ENCODE measurements around the gene INTS3.

The INTS3 gene

GRCh38 chr1:153799016-153799415, 71.2 kb downstream of the INTS3 start:
- DNase-seq, result no peak

- no peak for DNase-seq
Measured at GRCh38 chr1:153799566-153800465, 72.0 kb downstream of the INTS3 start.

- no peak for DNase-seq
Measured at GRCh38 chr1:153800516-153800915, 72.7 kb downstream of the INTS3 start.

DNA sequence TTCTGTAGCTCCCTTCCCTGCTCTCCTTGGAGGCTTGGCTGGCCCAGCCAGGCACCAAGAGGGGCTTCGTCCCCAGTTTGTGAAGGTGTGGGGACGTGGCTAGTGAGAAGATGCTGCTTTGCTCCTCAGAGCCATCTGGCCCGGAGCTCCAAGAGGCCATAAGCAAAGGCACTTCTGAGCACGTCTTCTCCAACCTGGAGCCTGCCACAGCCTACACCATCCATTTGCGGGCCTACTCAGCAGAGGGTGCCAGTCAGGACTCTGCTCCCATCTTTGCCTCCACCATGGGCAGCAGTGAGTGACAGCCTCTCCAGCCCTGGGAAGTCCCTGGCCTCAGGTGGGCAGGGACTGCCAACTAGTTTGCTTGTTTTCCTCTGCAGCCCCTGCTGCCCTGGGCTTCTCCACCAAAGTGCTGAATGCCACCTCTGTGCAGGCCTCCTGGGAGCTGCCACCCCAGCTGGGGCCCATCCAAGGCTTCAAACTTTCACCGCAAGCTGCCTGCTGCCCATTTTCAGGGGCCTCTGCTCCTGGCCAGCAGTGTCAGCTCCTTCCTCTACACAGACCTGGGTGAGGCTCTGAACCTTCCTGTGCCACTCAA, 73.3 kb downstream of the INTS3 start:
- DNase-seq, result no peak

GRCh38 chr1:153801786-153802697, 74.2 kb downstream of the INTS3 start:
- DNase-seq, result no peak

GRCh38 chr1:153803470-153804056, 75.7 kb downstream of the INTS3 start:
- no peak for DNase-seq

DNA sequence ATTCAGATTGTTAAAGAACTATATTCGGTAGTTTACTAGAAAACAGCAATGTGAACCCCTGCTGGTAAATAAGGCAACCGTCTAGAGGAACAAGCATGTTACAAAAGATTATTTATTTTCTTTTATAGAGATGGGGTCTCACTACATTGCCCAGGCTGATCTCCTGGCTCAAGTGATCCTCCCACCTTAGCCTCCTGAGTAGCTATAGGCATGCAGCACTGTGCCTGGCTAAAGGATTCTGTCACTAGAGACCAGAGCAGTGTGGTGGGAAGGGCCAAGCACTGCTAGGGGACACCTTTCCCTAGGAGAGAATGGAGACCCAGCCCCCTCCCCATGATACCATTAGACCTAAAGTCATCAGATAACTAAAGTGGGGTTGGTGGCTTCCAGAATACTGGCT, 76.3 kb downstream of the INTS3 start:
- DNase-seq, result no peak

DNA sequence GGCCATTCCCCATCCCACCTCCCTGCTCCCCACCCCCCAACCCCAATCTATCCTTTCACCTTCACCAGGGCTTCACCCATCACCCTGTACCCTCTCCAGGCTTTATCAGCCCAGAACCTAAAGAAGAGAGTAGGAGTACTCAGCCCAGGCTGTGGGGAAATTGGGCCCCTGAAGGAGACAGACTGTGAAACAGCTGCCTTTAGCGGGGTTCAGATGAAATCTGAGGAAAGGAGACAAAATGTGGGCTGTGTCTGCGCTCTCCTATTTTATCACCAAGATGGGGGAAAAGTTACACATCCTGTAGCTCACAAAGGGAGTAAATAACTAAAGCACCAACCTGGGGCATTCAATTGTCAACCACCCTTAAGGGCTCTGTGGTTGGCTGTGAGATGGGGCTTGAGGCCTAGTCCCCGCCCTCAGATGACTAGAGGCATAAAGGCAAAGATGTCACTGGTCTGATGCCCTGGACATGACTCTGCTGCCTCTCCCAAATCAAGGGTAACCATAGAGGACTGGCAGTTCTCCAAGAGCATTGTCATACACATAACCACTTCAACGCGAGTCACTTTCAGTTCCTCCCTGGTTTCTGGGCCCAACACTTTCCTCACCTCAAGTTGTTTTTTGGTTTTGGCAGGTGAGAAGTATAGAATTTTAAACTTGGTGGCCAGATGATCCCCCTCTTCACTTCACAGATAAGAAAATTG, 77.3 kb downstream of the INTS3 start:
- DNase-seq, result no peak

DNA sequence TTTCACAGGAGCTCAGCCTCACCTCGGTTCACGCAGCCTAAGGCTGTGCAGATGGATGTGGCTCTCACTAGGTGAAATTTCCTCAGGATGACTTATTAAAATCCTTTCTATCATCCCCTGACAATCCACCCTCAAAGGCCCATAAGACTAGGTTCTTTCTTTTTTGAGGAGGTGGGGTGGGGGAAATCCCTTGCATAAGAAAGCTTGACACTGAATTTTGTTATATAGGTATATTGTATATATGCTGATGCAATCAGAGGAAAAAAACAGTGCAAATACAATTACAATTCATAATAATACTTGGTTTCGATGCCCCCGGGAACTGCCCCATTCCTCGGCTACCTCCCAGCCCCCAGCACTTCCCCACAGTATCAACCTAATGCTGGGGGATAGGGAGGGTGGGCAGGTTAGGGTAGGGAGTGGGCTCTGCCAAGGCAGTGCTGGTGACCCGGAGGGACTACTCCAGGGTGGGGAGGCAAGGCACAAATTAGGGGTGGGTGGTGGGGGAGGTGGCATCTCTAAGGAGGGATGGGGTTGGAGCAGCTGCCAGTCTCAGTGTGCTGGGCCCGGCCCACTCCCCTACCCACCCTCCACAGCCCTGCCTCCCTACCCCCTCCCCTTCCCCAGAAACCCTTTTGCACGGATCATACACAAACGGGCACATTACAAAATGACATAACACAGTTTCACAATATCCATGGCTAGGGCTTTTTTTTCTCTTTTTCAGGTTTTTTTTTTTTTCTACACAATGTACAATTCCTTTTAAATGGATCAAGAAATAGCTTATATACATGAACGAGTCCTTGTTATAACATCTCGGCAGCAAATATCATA, 78.3 kb downstream of the INTS3 start:
- no peak for DNase-seq

- DNase-seq, result no peak
Measured at GRCh38 chr1:153816283-153816889, 88.5 kb downstream of the INTS3 start.

GRCh38 chr1:153818876-153819275, 91.0 kb downstream of the INTS3 start:
- no peak for DNase-seq

Data from 8988T (cell line).